ENCODE data around the gene IL17RD. TPM values are rescaled to one million over a fixed set of nuclear protein-coding genes. Genes with fewer than 3 reads are reported as not detected.
A peak's percentile ranks its signal among the peaks of the same experiment; 100 is the strongest.

IL17RD gene
- total RNA-seq, 2 donors from 2014 or later: 47.1 to 71.3 TPM

DNA sequence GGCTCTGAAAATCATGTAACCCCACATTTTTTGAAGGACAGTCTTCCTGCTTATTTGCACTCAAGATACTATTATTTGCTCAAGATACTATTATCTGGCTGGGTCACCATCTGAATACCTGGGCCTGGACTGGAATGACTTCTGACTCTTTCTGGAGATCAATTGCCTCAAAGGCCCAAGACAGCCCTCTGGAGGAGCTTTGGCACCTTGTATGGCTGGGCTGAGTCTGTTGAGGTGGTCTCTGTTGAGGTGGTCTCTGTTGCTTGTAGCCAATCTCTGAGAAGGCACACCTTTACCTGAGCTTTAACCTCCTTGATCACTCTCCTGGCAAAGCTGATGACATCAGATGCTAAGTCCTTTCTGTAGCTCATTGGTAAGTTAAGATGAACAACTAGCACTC is 71.7 kb downstream of the IL17RD start:
- Histone ChIP-seq H3K9ac (ENCODE audit: extremely low read depth, low read length, poor library complexity, severe bottlenecking) (no peak overlapping the region), H3K4me3 (ENCODE audit: low read length) (no peak overlapping the region), H3K36me3 (ENCODE audit: control insufficient read depth, insufficient read depth, low read length) (peaks cover 43% of the 10 kb centered on the region), H3K27ac (ENCODE audit: low read depth, low read length) (no peak overlapping the region), H3K9me3 (ENCODE audit: control insufficient read depth, low read length) (no peaks in the 10 kb centered on the region), H3K27me3 (ENCODE audit: control insufficient read depth, insufficient read depth, low read length, poor library complexity, severe bottlenecking) (no peaks in the 10 kb centered on the region), H3K4me1 (ENCODE audit: control insufficient read depth, insufficient read depth, low read length) (peaks cover 9% of the 10 kb centered on the region)
- no peak for DNase-seq
- H3K36me3 Mint-ChIP-seq (ENCODE audit: low read depth): peaks cover 54% of the 10 kb centered on the region
- no peaks in the 10 kb centered on the region for H3K9me3 Mint-ChIP-seq
- no peak overlapping the region for H3K27ac Mint-ChIP-seq
- H3K27me3 Mint-ChIP-seq (ENCODE audit: insufficient read depth): no peaks in the 10 kb centered on the region
- no peak overlapping the region for H3K4me3 Mint-ChIP-seq
- H3K4me1 Mint-ChIP-seq: peaks cover 12% of the 10 kb centered on the region
- TF ChIP-seq, protein P1, sequence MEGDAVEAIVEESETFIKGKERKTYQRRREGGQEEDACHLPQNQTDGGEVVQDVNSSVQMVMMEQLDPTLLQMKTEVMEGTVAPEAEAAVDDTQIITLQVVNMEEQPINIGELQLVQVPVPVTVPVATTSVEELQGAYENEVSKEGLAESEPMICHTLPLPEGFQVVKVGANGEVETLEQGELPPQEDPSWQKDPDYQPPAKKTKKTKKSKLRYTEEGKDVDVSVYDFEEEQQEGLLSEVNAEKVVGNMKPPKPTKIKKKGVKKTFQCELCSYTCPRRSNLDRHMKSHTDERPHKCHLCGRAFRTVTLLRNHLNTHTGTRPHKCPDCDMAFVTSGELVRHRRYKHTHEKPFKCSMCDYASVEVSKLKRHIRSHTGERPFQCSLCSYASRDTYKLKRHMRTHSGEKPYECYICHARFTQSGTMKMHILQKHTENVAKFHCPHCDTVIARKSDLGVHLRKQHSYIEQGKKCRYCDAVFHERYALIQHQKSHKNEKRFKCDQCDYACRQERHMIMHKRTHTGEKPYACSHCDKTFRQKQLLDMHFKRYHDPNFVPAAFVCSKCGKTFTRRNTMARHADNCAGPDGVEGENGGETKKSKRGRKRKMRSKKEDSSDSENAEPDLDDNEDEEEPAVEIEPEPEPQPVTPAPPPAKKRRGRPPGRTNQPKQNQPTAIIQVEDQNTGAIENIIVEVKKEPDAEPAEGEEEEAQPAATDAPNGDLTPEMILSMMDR (conservative IDR thresholded peaks at IDR 0.05): peak; percentile 51

DNA sequence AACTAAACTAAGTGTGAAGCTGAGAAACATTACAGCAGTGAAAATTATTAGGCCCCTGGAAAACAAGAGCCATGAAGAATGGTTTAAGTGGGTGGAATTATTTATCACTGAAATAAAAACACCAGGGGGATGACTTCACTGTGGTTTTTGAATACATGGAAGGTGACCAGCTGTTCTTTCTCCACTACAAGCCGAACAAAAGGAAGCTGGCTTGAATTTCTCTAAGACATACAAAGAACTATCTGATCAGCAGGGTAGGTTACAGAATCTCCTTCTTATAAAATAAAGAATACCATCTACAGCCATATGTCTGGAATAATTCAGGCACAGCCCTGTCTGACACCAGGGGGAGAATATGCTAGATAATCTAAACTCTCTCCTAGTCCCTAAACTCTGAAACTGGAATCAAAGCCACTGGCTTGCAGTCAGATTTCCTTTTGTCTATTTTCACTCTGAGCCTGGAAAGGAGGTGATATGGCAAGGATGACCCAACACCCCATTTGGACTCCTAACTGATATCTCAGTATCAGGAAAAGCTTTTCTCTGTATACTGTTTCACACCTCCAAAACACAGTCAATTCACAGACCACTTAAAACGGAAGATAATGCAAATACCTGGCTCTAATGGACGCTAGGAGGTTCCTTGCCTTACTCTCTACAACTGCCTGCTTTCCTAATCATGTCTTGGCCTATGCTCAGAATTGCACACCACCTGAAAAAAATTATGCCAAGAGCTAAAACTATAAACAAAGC is 73.5 kb downstream of the IL17RD start:
- H3K27ac Mint-ChIP-seq: no peak overlapping the region
- no peak overlapping the region for H3K4me3 Mint-ChIP-seq
- 83 to 90% methylated on average over 2 to 3 of the region's 3 CpGs for WGBS, 2 experiments (ENCODE audit: insufficient coverage in 1 of 2, insufficient read length in 1 of 2)
- H3K9me3 Mint-ChIP-seq: no peaks in the 10 kb centered on the region
- peaks cover 9% of the 10 kb centered on the region for H3K4me1 ChIP-seq (ENCODE audit: control insufficient read depth, insufficient read depth, low read length)
- no peaks in the 10 kb centered on the region for H3K27me3 Mint-ChIP-seq (ENCODE audit: insufficient read depth)
- no peaks in the 10 kb centered on the region for H3K27me3 ChIP-seq (ENCODE audit: control insufficient read depth, insufficient read depth, low read length, poor library complexity, severe bottlenecking)
- TF ChIP-seq, protein P1 (conservative IDR thresholded peaks at IDR 0.05): no peak
- peaks cover 25% of the 10 kb centered on the region for H3K36me3 ChIP-seq (ENCODE audit: control insufficient read depth, insufficient read depth, low read length)
- peaks cover 39% of the 10 kb centered on the region for H3K36me3 Mint-ChIP-seq (ENCODE audit: low read depth)
- H3K9ac ChIP-seq (ENCODE audit: extremely low read depth, low read length, poor library complexity, severe bottlenecking): no peak overlapping the region
- peak overlapping the region; percentile 1 for H3K27ac ChIP-seq (ENCODE audit: low read depth, low read length)
- H3K9me3 ChIP-seq (ENCODE audit: control insufficient read depth, low read length): no peaks in the 10 kb centered on the region
- H3K4me3 ChIP-seq (ENCODE audit: low read length): no peak overlapping the region
- DNase-seq: no peak
- H3K4me1 Mint-ChIP-seq: peaks cover 12% of the 10 kb centered on the region

DNA sequence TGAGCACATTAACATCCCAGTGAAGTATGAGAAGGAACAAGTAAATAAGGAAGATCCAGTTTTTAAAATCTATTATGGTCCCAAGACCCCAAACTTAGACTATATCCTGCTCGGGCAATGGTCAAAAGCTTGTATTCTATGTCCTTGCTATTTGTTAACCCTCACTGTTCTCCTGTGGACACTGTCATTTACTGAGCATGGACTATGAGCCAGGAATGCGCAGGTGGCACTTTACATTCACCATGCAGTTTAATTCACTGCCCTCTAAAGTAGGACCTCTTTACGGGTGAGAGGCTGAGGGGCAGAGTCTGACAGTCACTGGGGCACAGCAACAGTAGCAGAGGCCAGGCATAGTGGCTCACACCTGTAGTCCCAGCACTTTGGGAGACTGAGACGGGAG is 76.1 kb downstream of the IL17RD start:
- Mint-ChIP-seq H3K4me1 (peaks cover 13% of the 10 kb centered on the region), H3K4me3 (no peak overlapping the region), H3K27me3 (ENCODE audit: insufficient read depth) (no peaks in the 10 kb centered on the region), H3K27ac (no peak overlapping the region), H3K9me3 (no peaks in the 10 kb centered on the region), H3K36me3 (ENCODE audit: low read depth) (peaks cover 19% of the 10 kb centered on the region)
- no peak for DNase-seq
- Histone ChIP-seq H3K36me3 (ENCODE audit: control insufficient read depth, insufficient read depth, low read length) (peaks cover 2% of the 10 kb centered on the region), H3K4me1 (ENCODE audit: control insufficient read depth, insufficient read depth, low read length) (peaks cover 9% of the 10 kb centered on the region), H3K9ac (ENCODE audit: extremely low read depth, low read length, poor library complexity, severe bottlenecking) (no peak overlapping the region), H3K27ac (ENCODE audit: low read depth, low read length) (no peak overlapping the region), H3K4me3 (ENCODE audit: low read length) (no peak overlapping the region), H3K9me3 (ENCODE audit: control insufficient read depth, low read length) (no peaks in the 10 kb centered on the region), H3K27me3 (ENCODE audit: control insufficient read depth, insufficient read depth, low read length, poor library complexity, severe bottlenecking) (no peaks in the 10 kb centered on the region)
- TF ChIP-seq, protein P1 (conservative IDR thresholded peaks at IDR 0.05): no peak
- WGBS, 2 experiments (ENCODE audit: insufficient coverage in 1 of 2, insufficient read length in 1 of 2): 92% methylated on average over 3 to 4 of the region's 4 CpGs
